Activated CD4-positive, CD25-positive, alpha-beta regulatory T cell treated with anti-CD3 and anti-CD28 coated beads, Interleukin-2, amount 50 U/mL, for 16 hours (primary cell): ENCODE measurements around the gene GDF11.

Experiments used
- DNase-seq: peaks from one replicate; pipeline ENCODE4 v3.0.0-alpha.2; 2020; ENCODE audit warnings: low read depth, low spot score

The GDF11 gene

DNA sequence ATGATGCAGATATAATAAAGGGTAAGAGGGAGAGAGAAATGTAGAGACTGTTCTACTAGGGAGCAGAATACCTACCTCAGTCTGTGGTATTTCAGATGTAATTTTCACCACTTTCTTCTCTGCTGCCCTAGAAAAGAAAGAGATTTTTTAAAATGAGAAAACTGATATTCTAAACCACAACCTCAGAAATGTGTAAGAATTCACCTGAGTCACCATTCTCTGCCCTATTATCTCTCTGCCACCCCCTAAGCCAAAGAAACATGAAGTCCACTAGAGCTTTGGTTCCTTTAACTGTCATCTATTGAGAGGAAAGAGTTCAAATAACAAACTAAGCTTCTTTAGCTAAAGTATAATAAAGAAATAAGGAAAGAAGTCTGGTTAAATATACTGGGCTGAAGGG lies 53.0 kb downstream of the GDF11 start:
- DNase-seq: no peak

DNA sequence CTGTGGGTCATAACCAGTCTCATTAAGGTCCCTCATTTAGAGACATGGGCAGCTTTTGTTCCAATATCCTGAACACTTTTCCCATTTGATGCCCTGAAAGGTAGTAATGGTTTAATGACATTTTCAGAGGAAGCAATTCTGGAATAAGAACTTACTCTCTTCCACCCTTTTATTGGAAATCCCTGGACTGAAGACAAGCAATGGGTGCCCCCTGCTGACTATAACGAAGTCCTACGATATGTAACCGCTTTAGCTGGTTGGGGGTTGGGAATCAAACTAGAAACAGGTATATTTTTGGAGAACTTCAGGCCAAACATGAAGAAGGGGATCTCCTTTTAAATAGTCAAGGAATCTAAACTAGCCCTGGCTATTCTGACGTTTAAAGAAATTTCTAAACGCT lies 54.1 kb downstream of the GDF11 start:
- DNase-seq: no peak

- DNase-seq: no peak
Observed at GRCh38 chr12:55797550-55797949, 54.6 kb downstream of the GDF11 start.
